K562 (cell line): ENCODE data around the gene SLC23A2.

Experiments used
- BHLHE40 ChIP-seq: IDR thresholded peaks from 2 replicates; pipeline ENCODE4 v1.6.1; 2011; ENCODE audit warnings: low read length, improper control_type of control experiment
- BRCA1 ChIP-seq, 2 experiments: fragments of 450-650 bp in 1 of 2; sonication (generic) in 1 of 2; formaldehyde crosslinking in 1 of 2; IDR thresholded peaks; 2 replicates each; pipeline versions ENCODE4 v1.5.0 to v1.6.1; 2017 to 2020; ENCODE audit warnings: mild to moderate bottlenecking in 1 of 2, missing genetic modification reagents in 1 of 2
- BRD4 ChIP-seq: fragments of 200-600 bp; sonication (generic); IDR thresholded peaks from 2 replicates; pipeline ENCODE4 v1.6.1; 2017; ENCODE audit warnings: inconsistent platforms
- CREB1 ChIP-seq, 2 experiments: sonication (generic) in 1 of 2; formaldehyde crosslinking in 1 of 2; IDR thresholded peaks; 2 replicates each; pipeline versions ENCODE4 v1.6.1 to v1.8.0; 2012 to 2022; ENCODE audit warnings: inconsistent platforms in 1 of 2, mild to moderate bottlenecking in 1 of 2, missing genetic modification reagents in 1 of 2, moderate library complexity in 1 of 2
- CTBP1 ChIP-seq: fragments of 450-650 bp; IDR thresholded peaks from 2 replicates; pipeline ENCODE4 v1.6.1; 2016; ENCODE audit warnings: borderline replicate concordance
- FOXP4 ChIP-seq: sonication (generic); formaldehyde crosslinking; IDR thresholded peaks from 2 replicates; pipeline ENCODE4 v1.8.0; 2022; ENCODE audit warnings: mild to moderate bottlenecking, missing genetic modification reagents, borderline replicate concordance
- HMG20B ChIP-seq: fragments of 250-450 bp; sonication (Bioruptor Pico); IDR thresholded peaks from 2 replicates; pipeline ENCODE4 v1.5.0; 2021; ENCODE audit warnings: mild to moderate bottlenecking
- KAT2B ChIP-seq: IDR thresholded peaks from one replicate; pipeline ENCODE4 v1.6.1; 2012; ENCODE audit warnings: low read depth, mild to moderate bottlenecking, control low read depth, inconsistent platforms, low read length, moderate library complexity
- PKNOX1 ChIP-seq: fragments of 450-650 bp; IDR thresholded peaks from 2 replicates; pipeline ENCODE4 v1.6.1; 2016
- SREBF2 ChIP-seq: sonication (generic); formaldehyde crosslinking; IDR thresholded peaks from 2 replicates; pipeline ENCODE4 v1.4.0; 2020; ENCODE audit warnings: mild to moderate bottlenecking, missing genetic modification reagents
- ZC3H4 ChIP-seq: sonication (generic); formaldehyde crosslinking; IDR thresholded peaks from 2 replicates; pipeline ENCODE4 v1.9.0; 2021; ENCODE audit warnings: missing genetic modification reagents, borderline replicate concordance
- ZFX ChIP-seq: sonication (generic); formaldehyde crosslinking; IDR thresholded peaks from 2 replicates; pipeline ENCODE4 v1.8.0; 2022; ENCODE audit warnings: mild to moderate bottlenecking, missing genetic modification reagents, moderate library complexity
- ZHX1 ChIP-seq: fragments of 150-350 bp; conservative IDR thresholded peaks from 2 replicates; pipeline ENCODE4 v1.6.1; 2014; ENCODE audit warnings: low read length

GRCh38 chr20:4891997-4892396 is 109.3 kb downstream of the SLC23A2 start:
- TF ChIP-seq BRCA1 (IDR thresholded peaks at IDR 0.05): no peak
- TF ChIP-seq BRCA1 (CRISPR knock-in tag; IDR thresholded peaks at IDR 0.05): no peak
- TF ChIP-seq KAT2B: no peak
- TF ChIP-seq CREB1 (IDR thresholded peaks at IDR 0.05): no peak
- TF ChIP-seq CREB1 (CRISPR knock-in tag; IDR thresholded peaks at IDR 0.05): no peak
- TF ChIP-seq ZHX1: no peak
- TF ChIP-seq PKNOX1: no peak
- TF ChIP-seq HMG20B: no peak
- TF ChIP-seq FOXP4 (CRISPR knock-in tag): no peak
- TF ChIP-seq SREBF2 (CRISPR knock-in tag): no peak
- TF ChIP-seq ZFX (CRISPR knock-in tag): no peak
- TF ChIP-seq CTBP1: no peak
- no peak for TF ChIP-seq BHLHE40
- TF ChIP-seq ZC3H4 (CRISPR knock-in tag): no peak
- TF ChIP-seq BRD4: no peak
